PC-9 (cell line): Measurements from ENCODE around the gene ANTXR2.

Source experiments
- CTCF ChIP-seq: fragments of 200-600 bp; sonication (generic); conservative IDR thresholded peaks from 2 replicates; pipeline ENCODE4 v1.6.1; 2017; ENCODE audit warnings: mixed run types, antibody characterized with exemption, mild to moderate bottlenecking, moderate library complexity
- EZH2 ChIP-seq: fragments of 200-600 bp; sonication (generic); IDR thresholded peaks from 2 replicates; pipeline ENCODE4 v1.8.0; 2017; ENCODE audit warnings: antibody characterized with exemption, low read depth

- TF ChIP-seq CTCF (no peak), EZH2 (no peak)
These were observed 215.2 kb downstream of the ANTXR2 start for GRCh38 chr4:79857811-79858210.
